ENCODE measurements around the gene MRPL33. TPM values are rescaled to one million over a fixed set of nuclear protein-coding genes. Genes with fewer than 3 reads are reported as not detected.

The MRPL33 gene
- total and polyA plus RNA-seq, 3 donors from 2014 or later, result 142 to 204 (median 175) TPM

DNA sequence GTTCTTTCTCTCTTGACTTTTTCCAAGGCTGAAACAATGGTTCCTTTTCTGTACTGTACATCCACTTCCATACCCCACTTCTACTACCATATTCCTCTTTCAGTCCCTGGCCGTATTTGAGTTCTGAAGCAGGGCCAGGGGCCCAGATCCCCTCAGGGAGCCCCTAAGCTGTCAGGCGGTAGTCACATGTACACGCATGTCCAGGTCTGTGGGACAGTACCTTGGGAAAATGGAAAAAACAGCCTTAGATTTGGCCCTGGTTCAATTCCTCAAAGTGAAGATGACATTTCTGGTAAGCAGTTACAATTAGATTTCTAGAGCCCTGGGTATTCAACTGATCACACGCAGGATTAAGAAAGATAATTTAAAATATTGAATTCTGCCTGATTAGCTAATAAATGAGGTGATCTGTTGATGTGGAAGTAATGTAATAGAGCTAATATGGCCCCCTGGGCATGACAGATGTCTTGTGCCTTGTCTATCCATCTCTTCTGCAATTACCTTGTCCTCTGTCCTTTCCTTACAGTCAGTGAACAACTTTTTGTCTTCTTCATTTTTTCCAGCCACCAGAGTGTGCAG is 44.4 kb downstream of the MRPL33 start:
- WGBS, 2 donors, result 92 to 99% methylated on average over 4 of the region's 4 CpGs
- Histone ChIP-seq H3K27me3 (no peaks in the 10 kb centered on the region), H3K4me1 (no peaks in the 10 kb centered on the region), H3K4me3 (no peak overlapping the region), H3K36me3 (ENCODE audit: low read depth, missing control alignments) (no peaks in the 10 kb centered on the region), H3K9me3 (no peaks in the 10 kb centered on the region), H3K27ac (no peak overlapping the region)
- TF ChIP-seq, protein P1, sequence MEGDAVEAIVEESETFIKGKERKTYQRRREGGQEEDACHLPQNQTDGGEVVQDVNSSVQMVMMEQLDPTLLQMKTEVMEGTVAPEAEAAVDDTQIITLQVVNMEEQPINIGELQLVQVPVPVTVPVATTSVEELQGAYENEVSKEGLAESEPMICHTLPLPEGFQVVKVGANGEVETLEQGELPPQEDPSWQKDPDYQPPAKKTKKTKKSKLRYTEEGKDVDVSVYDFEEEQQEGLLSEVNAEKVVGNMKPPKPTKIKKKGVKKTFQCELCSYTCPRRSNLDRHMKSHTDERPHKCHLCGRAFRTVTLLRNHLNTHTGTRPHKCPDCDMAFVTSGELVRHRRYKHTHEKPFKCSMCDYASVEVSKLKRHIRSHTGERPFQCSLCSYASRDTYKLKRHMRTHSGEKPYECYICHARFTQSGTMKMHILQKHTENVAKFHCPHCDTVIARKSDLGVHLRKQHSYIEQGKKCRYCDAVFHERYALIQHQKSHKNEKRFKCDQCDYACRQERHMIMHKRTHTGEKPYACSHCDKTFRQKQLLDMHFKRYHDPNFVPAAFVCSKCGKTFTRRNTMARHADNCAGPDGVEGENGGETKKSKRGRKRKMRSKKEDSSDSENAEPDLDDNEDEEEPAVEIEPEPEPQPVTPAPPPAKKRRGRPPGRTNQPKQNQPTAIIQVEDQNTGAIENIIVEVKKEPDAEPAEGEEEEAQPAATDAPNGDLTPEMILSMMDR (IDR thresholded peaks at IDR 0.05), result no peak
- no peak for TF ChIP-seq POLR2A (IDR thresholded peaks at IDR 0.05)
- intact Hi-C loops (cut with DNase I; ENCODE audit: low total_unique reads), result no loop called here
- DNase-seq, result no peak

GRCh38 chr2:27822049-27822448 is 50.5 kb downstream of the MRPL33 start:
- TF ChIP-seq, protein P1 (IDR thresholded peaks at IDR 0.05), result no peak
- TF ChIP-seq POLR2A (IDR thresholded peaks at IDR 0.05), result no peak
- no peak overlapping the region for H3K4me3 ChIP-seq
- H3K27me3 ChIP-seq, result no peaks in the 10 kb centered on the region
- no peaks in the 10 kb centered on the region for H3K36me3 ChIP-seq (ENCODE audit: low read depth, missing control alignments)
- 70 to 71% methylated on average over 1 of the region's 1 CpG for WGBS, 2 donors
- intact Hi-C loops (cut with DNase I; ENCODE audit: low total_unique reads), result no loop called here
- H3K27ac ChIP-seq, result no peak overlapping the region
- no peak for DNase-seq
- H3K4me1 ChIP-seq, result no peaks in the 10 kb centered on the region
- no peaks in the 10 kb centered on the region for H3K9me3 ChIP-seq

GRCh38 chr2:27823135-27823534 is 51.6 kb downstream of the MRPL33 start:
- Histone ChIP-seq H3K9me3 (no peaks in the 10 kb centered on the region), H3K4me1 (no peaks in the 10 kb centered on the region), H3K4me3 (no peak overlapping the region), H3K27ac (no peak overlapping the region), H3K36me3 (ENCODE audit: low read depth, missing control alignments) (no peaks in the 10 kb centered on the region), H3K27me3 (no peaks in the 10 kb centered on the region)
- intact Hi-C loops (cut with DNase I; ENCODE audit: low total_unique reads), result no loop called here
- TF ChIP-seq POLR2A (IDR thresholded peaks at IDR 0.05), result no peak
- TF ChIP-seq, protein P1 (IDR thresholded peaks at IDR 0.05), result no peak
- no peak for DNase-seq
- WGBS, 2 donors, result 92 to 95% methylated on average over 5 of the region's 5 CpGs

DNA sequence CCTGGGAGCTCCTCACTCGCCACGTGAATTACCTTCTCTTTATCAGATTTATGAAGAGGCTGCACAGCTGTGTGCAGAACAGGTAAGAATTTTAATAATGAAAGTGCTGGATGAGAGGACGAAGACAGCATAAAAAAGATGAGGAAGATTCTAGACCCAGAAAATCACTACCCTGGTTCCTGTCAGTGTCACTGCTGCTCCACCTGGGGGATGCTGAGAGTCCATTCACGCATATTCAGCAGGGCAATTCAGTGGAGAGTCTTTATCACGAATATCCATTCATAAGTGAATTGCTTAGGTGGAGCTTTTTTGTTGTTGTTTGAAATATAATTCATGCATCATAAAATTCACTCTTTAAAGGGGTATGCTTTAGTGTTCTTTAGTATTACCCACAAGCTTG is 52.0 kb downstream of the MRPL33 start:
- TF ChIP-seq, protein P1 (IDR thresholded peaks at IDR 0.05), result no peak
- no peak for TF ChIP-seq POLR2A (IDR thresholded peaks at IDR 0.05)
- no peak for DNase-seq
- Histone ChIP-seq H3K36me3 (ENCODE audit: low read depth, missing control alignments) (no peaks in the 10 kb centered on the region), H3K4me1 (no peaks in the 10 kb centered on the region), H3K4me3 (no peak overlapping the region), H3K27me3 (no peaks in the 10 kb centered on the region), H3K9me3 (no peaks in the 10 kb centered on the region), H3K27ac (no peak overlapping the region)
- 89 to 92% methylated on average over 5 of the region's 5 CpGs for WGBS, 2 donors
- intact Hi-C loops (cut with DNase I; ENCODE audit: low total_unique reads), result no loop called here

GRCh38 chr2:27824401-27824800 is 52.9 kb downstream of the MRPL33 start:
- 96 to 100% methylated on average over 1 of the region's 1 CpG for WGBS, 2 donors
- no peak for DNase-seq
- Histone ChIP-seq H3K27ac (no peak overlapping the region), H3K36me3 (ENCODE audit: low read depth, missing control alignments) (no peaks in the 10 kb centered on the region), H3K27me3 (no peaks in the 10 kb centered on the region), H3K4me1 (no peaks in the 10 kb centered on the region), H3K9me3 (no peaks in the 10 kb centered on the region), H3K4me3 (no peak overlapping the region)
- intact Hi-C loops (cut with DNase I; ENCODE audit: low total_unique reads), result no loop called here
- TF ChIP-seq, protein P1 (IDR thresholded peaks at IDR 0.05), result no peak
- TF ChIP-seq POLR2A (IDR thresholded peaks at IDR 0.05), result no peak
